ENCODE measurements around the gene ARL6IP6.

DNA sequence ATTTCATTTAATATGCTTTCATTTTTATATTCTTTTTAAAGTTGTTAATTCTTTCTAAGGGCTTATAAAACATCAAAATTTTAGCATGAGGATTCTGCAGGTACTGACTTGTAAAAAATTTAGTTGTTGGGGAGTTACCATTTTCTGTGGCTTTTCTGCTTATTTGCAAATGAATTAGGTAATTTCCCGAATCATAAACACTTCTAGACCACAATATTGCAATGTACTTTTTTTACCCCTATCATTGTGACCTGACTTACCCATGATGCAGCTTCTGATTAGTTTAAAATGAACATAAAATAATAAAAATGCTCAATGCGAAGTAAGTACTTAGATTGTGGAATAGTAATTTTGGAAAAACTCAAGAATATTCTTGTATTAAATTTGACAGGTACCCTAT, 11.4 kb downstream of the ARL6IP6 start:
- TF ChIP-seq EZH2 (IDR thresholded peaks at IDR 0.05; ENCODE audit: borderline replicate concordance, low read length): no peak
- TF ChIP-seq, protein P1, sequence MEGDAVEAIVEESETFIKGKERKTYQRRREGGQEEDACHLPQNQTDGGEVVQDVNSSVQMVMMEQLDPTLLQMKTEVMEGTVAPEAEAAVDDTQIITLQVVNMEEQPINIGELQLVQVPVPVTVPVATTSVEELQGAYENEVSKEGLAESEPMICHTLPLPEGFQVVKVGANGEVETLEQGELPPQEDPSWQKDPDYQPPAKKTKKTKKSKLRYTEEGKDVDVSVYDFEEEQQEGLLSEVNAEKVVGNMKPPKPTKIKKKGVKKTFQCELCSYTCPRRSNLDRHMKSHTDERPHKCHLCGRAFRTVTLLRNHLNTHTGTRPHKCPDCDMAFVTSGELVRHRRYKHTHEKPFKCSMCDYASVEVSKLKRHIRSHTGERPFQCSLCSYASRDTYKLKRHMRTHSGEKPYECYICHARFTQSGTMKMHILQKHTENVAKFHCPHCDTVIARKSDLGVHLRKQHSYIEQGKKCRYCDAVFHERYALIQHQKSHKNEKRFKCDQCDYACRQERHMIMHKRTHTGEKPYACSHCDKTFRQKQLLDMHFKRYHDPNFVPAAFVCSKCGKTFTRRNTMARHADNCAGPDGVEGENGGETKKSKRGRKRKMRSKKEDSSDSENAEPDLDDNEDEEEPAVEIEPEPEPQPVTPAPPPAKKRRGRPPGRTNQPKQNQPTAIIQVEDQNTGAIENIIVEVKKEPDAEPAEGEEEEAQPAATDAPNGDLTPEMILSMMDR (conservative IDR thresholded peaks at IDR 0.05 in 1 of 2, IDR thresholded peaks at IDR 0.05 in 1 of 2; ENCODE audit: extremely low read depth in 1 of 2, insufficient read depth in 1 of 2, low read depth in 1 of 2, low read length in 2 of 2): no peak
